Left lung (tissue), 10 donors: ENCODE results near the gene PTPN22. TPM values are rescaled to one million over a fixed set of nuclear protein-coding genes. Genes with fewer than 3 reads are reported as not detected.

Source experiments
- ATAC-seq: fragments of 200-7000 bp; cut with Tn5 transposase; one replicate; pipeline ENCODE4 v1.9.1; 2020; ENCODE audit warnings: moderate library complexity
- DNase-seq, 4 donors: peaks; one replicate each; pipeline ENCODE4 v3.0.0-alpha.2; 2013 to 2020
- H3K27ac ChIP-seq, 2 donors: fragments of 200-600 bp; sonication (generic) in 1 of 2; one replicate each; pipeline versions ENCODE4 v1.5.0 to v1.8.0; 2020 to 2021
- H3K27me3 ChIP-seq, 2 donors: fragments of 200-600 bp; sonication (generic) in 1 of 2; one replicate each; pipeline versions ENCODE4 v1.5.0 to v1.8.0; 2020 to 2021
- H3K36me3 ChIP-seq, 2 donors: fragments of 200-600 bp; sonication (generic) in 1 of 2; one replicate each; pipeline versions ENCODE4 v1.5.0 to v1.8.0; 2020 to 2021
- H3K4me1 ChIP-seq, 2 donors: fragments of 200-600 bp; one replicate each; pipeline ENCODE4 v1.8.0; 2021
- H3K4me3 ChIP-seq, 2 donors: fragments of 200-600 bp; sonication (generic) in 1 of 2; one replicate each; pipeline versions ENCODE4 v1.5.0 to v1.8.0; 2020 to 2021; ENCODE audit warnings: mild to moderate bottlenecking in 1 of 2
- H3K9me3 ChIP-seq, 2 donors: fragments of 200-600 bp; sonication (generic) in 1 of 2; one replicate each; pipeline versions ENCODE4 v1.5.0 to v1.8.0; 2020 to 2021
- CTCF ChIP-seq, 2 donors: fragments of 200-600 bp; sonication (generic) in 1 of 2; IDR thresholded peaks; one replicate each; pipeline versions ENCODE4 v1.5.0 to v1.8.0; 2021; ENCODE audit warnings: antibody characterized with exemption in 2 of 2
- intact Hi-C, 2 donors: fragments of 100-400 bp; cut with DNase I; formaldehyde crosslinking; loops; one replicate each; pipeline versions ENCODE4 v1.11.2 to v1.14.2; 2022
- polyA plus RNA-seq, 6 donors: library from polyadenylated mRNA; unstranded; fragments of 120-200 nt; gene quantifications; one replicate each; pipeline ENCODE4 v1.2.1, GENCODE V29; 2013; ENCODE audit not compliant: insufficient read length in 6 of 6
- total RNA-seq, 2 donors: library from RNA; stranded (reverse); fragmentation: NEBNext Ultra II Directional; extraction: Animal tissue kit (Norgen Biotek cat#: 25700); gene quantifications; one replicate each; pipeline ENCODE4 v1.2.1, GENCODE V29; 2021
- donor health status: DM: no; HTN: yes; CAD: no.
- donor health status: DM: no; HTN: no; CAD: no.

Gene PTPN22
- total and polyA plus RNA-seq, 8 donors: 0.62 to 10.0 (median 0.93) TPM

GRCh38 chr1:113913887-113914664 lies 42.6 kb upstream of the PTPN22 start:
- ATAC-seq (no peak), DNase-seq (no peak)
- H3K27ac ChIP-seq: no peak overlapping the region
- H3K27me3 ChIP-seq: no peaks in the 10 kb centered on the region
- intact Hi-C loops: no loop called here
- no peak overlapping the region for H3K4me3 ChIP-seq
- H3K4me1 ChIP-seq: peaks cover 0 to 17% of the 10 kb centered on the region in 2 donors
- TF ChIP-seq CTCF (IDR thresholded peaks at IDR 0.05): no peak
- H3K9me3 ChIP-seq: no peaks in the 10 kb centered on the region
- peaks cover 0 to 32% of the 10 kb centered on the region in 2 donors for H3K36me3 ChIP-seq

GRCh38 chr1:113913312-113913668 lies 41.8 kb upstream of the PTPN22 start:
- Histone ChIP-seq H3K27ac (peak overlapping the region; percentile 31 to 49), H3K36me3 (peaks cover 0 to 39% of the 10 kb centered on the region in 2 donors), H3K4me1 (peaks cover 0 to 18% of the 10 kb centered on the region in 2 donors), H3K4me3 (no peak overlapping the region), H3K27me3 (no peaks in the 10 kb centered on the region), H3K9me3 (no peaks in the 10 kb centered on the region)
- no peak for TF ChIP-seq CTCF (IDR thresholded peaks at IDR 0.05)
- no peak for DNase-seq
- no peak for ATAC-seq
- intact Hi-C loops: no loop called here

- H3K36me3 ChIP-seq: peaks cover 0 to 44% of the 10 kb centered on the region in 2 donors
- no peak for TF ChIP-seq CTCF (IDR thresholded peaks at IDR 0.05)
- no peaks in the 10 kb centered on the region for H3K27me3 ChIP-seq
- H3K9me3 ChIP-seq: no peaks in the 10 kb centered on the region
- H3K4me3 ChIP-seq: no peak overlapping the region
- peak; percentile 53 for ATAC-seq
- H3K4me1 ChIP-seq: peaks cover 0 to 18% of the 10 kb centered on the region in 2 donors
- intact Hi-C loops: no loop called here
- H3K27ac ChIP-seq: peak overlapping the region; percentile 31 to 49
- peak in 2 of 4 donors; percentile 53 to 80 for DNase-seq
Observed at GRCh38 chr1:113912594-113913311, 41.2 kb upstream of the PTPN22 start.

- H3K9me3 ChIP-seq: no peaks in the 10 kb centered on the region
- H3K36me3 ChIP-seq: peaks cover 0 to 31% of the 10 kb centered on the region in 2 donors
- intact Hi-C loops: no loop called here
- H3K27me3 ChIP-seq: no peaks in the 10 kb centered on the region
- ATAC-seq (peak; percentile 0), DNase-seq (peak in 1 of 4 donors; percentile 51)
- peak overlapping the region; percentile 77 to 79 for H3K4me3 ChIP-seq
- peaks cover 12 to 56% of the 10 kb centered on the region in 2 donors for H3K4me1 ChIP-seq
- H3K27ac ChIP-seq: peak overlapping the region; percentile 94 to 96
- TF ChIP-seq CTCF (IDR thresholded peaks at IDR 0.05): no peak
Observed at GRCh38 chr1:113905435-113905861, 33.9 kb upstream of the PTPN22 start.
